HG03097 (cell line): ENCODE measurements around the gene ZNF197.
"Not testable (repeated sequence)": the region's sequence is repeated elsewhere in the genome, so short reads cannot be mapped to it uniquely, and the experiment has no call there.

Experiments used
- ATAC-seq: cut with Tn5 transposase; IDR thresholded peaks from one replicate; pipeline ENCODE4 v1.9.1; 2021; ENCODE audit not compliant: unreplicated experiment, low FRiP score

ZNF197 gene

DNA sequence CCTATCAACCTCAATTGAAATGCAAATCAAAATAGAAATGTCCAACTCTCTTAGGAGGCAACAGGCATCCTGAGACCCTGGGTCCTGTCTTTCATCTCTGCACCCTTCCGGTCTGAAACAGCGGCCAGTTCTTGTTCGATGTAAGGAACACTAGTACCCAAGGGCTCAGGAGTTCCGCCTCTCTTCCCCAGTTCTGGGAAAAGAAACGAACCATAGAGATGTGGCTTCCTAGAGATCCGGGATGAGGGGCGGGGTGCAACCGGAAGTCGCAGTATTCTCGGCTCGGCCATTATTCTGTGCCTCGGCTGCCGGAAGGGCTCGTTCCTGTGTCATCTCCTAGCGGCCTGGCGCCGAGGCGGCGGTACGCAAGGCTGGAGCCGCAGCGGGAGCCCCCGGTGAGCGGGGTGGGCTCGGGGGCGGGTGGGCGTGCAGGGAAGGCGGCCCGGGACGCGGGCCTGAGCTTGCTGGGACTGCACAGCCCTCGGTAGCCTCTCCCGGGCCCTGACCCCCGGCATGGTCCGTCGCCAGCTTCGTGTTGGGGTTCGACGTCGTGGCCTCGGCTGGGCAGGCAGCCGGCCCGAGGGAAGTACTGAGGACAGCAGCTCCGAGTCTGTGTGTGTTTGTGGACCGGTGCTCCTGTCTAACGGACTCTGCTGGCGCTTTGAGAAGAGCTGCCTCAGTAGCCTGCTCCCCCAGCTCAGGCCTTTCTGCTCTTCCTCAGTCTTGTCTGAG, at the start of gene ZNF197:
TSS of gene ZNF197 (plus strand) at position 288 of the 732 bp plus-strand sequence. CDS start 4,119 bp downstream, outside the sequence.
- peak; percentile 85 for ATAC-seq

DNA sequence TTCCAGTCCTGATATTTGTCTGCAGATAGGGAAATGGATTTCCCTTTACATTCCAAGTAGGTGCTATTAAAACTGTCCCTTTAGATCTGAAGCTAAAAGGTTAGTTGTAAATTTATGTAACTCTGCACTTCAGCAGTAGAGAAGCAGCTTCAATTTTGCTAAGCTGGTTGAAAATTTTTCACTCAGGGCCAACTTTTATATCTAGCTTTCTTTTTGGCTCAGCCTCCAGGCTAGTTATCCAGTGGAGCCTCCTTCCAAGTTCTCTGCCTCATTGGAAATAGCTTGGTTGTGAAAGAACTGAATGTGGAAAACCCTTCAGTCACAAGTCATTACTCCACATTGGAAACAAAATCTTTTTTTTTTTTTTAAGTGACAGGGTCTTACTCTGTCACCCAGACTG, 48.2 kb upstream of the ZNF197 start:
- no peak for ATAC-seq

DNA sequence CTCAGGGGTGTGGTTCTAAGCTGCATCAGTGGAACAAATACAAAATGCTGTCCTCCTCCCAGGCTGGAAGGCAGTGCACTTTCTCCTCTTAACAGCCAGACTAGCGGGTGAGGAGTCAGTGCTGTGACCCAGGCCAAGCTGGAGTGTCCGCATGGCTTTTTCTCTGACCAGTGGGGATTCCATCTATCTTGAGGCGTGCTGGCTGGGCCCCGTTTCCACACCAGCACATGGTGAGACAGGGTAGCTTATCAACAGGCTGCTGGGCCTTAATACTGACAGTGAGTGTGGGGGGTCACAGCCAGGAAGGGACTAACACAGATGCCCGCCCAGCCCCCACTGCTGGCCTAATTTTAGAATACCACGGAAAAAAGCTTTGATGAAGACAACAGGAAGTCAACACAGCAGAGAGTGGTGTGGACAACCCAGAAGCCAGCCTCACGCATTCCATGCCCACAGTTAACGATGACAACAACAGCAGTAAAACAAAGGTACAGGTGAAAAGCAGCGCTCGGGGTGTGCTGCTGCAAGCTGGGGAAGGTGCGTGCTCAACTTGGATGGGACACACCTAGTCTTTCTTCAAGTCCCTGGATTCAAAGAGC, 47.4 kb upstream of the ZNF197 start:
- not testable (repeated sequence) for ATAC-seq

DNA sequence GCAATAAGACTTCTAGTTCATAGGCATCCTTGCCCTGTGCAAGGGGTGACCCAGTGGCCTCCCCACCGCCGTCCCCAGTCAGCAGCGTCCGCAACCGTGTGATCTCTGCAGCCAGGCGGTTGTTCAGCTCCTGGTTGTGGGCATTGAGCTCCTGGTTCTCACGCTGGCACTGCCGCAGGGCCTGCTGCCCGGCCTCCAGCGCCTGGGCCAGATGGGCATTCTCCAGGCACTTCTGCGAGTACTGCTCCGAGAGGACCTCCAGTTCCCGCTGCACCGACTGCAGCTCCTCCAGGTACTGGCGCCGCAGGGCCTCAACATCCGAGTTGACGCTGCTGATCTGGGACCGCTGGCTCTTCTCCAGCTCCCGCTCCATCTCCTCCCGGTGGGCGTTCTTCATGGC, 46.5 kb upstream of the ZNF197 start:
- ATAC-seq, result not testable (repeated sequence)

DNA sequence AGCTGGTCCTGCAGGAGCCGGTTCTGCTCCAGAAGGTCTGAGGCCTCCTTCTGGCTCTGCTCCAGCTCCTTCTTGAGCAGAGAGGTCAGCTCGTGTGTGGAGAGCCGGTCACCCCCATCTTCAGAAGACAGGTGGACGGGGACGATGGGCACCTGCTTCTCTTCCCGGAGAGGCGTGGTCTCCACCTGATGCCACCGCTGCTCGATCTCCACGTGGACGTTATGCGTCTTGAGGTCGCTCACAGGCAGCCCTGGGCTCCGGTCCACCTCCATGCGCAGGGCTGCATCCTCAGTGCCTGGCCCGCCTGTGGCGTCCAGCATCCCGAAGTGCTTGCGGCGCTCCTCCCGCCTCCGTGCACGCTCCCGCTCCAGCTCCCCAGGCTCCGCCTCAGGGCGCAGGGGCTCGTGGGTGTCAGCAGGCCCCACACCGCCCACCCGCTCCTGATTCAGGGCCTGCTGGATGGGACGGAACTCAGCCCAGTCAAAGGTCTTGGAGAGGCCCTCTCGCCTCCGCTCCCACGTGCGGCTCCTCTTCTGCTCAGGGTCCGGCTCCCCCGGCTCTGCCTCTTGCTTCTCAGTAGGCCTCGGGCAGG, 45.8 kb upstream of the ZNF197 start:
- ATAC-seq, result not testable (repeated sequence)

DNA sequence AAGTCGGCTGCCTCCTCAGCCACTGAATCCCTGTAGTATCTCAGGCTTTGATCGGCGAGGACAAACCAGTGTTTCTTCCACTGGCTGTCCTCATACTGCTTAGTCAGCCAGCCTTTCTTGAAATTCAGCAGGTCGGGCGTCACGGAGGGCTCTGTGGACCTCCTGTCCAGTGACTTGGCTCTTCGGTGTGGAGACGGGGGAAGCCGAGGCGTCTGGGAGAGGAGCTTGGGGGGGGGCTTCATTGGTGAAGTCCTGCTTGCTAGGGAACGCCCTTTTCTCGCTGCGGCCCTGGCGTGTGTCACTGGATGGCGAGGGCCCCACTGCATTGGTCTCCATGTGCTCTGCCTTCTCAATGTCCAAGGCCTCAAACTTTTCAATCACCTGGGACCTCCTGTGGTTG, 45.1 kb upstream of the ZNF197 start:
- ATAC-seq, result not testable (repeated sequence)

DNA sequence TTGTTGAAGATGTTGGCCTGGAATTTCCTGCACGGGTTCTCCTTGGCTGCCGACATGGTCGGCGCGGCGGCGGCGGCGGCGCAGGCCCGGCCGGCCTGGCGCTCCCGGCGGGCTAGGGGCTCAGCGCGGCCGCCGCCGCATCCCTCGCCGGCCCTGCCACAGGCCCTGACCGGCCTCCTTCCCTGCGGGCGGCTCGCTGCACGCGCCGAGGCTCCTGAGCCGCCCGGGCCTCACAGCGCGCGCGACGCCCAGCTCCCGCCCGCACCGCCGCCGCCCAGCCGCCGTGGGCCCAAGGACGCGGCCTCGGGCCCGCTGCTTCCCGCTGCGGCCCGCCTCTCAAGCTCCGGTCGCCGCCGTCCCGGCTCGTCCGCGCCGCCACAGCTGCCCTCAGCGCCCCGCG, 43.9 kb upstream of the ZNF197 start:
- not testable (repeated sequence) for ATAC-seq

DNA sequence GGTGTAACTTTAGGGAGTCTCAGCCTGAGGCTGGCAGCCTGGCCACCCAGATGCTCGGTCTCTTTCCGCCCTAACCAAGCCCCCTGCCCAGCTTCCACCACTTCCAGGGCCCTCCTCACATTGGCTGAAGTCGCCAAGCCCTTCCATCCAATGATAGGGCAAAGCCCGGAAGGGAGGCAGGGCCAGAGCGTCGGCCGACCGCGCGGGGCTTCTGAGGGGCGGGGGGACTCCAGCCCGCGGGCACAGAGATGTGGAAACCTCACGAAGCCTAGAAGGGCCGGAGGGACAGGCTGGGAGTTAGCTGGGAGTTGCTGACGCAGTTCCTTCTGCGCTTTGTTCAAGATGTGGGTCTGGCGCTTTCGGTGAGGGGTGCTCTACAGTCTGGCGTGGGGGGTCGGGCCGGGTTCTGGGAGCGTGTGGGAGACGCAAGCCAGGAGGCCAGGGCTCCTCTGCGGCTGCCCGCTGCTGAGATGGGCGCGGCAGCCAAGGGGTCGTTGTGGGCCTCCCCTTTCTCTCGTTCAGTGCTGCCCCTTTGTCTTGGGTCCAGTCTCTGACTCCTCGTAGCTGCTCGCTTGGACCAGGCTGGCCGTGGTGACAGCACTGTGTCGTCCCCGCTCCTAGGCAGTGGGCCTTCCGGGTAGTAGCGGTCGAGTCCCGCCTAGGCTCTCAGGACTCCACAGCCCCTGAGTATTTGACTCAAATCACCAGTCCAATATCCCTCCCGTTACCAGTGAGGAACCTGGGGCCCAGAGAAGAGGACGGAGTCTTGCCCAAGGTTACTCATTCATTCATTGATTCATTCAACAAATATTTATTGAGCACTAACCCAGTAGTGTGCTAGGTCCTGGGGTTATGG, 40.0 kb upstream of the ZNF197 start, which contains the start of gene ZNF660:
TSS of gene ZNF660 (plus strand) at position 319 of the 856 bp plus-strand sequence. CDS start 9,230 bp downstream, outside the sequence.
- no peak for ATAC-seq

DNA sequence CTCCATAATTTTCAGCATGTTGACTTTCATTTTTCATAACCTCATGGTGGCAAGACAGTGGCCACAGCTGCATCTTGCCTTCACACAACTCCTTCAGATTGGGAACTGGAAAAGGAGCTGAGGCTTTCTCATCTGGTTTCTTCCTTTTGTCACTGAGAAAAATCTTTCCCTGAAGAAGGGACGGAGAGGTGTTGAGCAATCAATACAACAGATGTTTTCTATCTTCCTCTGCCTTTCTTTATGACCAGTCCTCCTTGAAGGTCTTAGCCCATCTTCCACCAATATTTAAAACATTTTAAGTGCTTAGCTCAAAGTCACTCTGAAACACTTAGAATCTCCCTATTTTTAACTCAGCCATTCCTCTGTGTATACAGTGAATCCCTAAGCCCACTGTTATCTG, 28.2 kb upstream of the ZNF197 start:
- ATAC-seq, result no peak

DNA sequence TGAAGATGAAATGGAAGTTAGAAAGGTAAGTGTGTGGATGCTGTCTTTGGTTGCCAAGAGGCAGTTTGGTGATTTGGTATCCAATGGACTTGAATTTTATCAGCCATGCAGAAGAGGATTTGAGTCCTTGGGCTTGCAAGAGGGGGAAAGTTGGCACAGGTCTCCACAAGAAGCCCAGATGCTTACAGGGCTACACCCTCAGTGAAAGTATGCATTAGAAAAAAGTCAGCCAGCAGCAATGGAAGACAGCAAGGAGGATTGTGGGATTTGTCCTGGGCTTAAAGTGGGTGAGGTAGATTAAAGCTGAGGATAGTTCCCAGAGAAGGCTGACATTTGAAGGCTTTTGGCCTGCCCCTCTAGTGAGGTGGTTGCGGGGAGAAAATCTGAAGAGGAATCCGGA, 23.1 kb upstream of the ZNF197 start:
- no peak for ATAC-seq

DNA sequence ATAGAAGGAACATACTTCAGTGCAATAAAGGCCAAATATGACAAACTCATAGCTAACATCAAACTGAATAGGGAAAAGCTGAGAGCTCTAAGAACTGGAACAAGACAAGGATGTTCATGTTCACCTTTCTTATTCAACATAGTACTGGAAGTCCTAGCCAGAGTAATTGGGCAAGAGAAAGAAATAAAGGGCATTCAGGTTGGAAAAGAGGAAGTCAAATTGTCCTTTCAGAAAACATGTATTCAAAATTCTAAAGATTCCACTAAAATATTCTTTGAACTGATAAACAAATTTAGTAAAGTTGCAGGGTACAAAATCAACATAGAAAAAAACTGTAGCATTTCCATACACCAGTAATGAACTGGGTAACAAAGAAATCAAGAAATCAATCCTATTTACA, 12.2 kb upstream of the ZNF197 start:
- no peak for ATAC-seq

DNA sequence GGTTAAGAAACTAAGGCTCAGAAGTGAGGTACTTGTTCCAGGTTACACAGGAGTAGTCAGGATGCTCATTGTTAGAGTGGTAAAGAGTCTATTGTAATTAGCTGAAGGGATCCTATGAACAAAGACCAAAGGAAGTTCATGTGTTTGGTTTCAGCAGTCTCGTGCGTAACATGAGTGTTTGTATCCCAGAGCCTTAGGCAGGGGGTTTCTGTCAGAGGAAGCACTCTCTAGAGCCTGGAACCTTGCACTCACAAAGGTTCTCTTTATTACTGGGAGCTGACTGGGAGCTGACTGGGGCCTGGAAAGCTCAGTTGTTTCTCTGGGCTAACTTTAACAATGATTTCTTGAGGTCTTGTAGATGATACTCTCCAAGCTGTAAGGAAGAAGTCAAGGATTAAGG, 3.9 kb downstream of the ZNF197 start:
- no peak for ATAC-seq

DNA sequence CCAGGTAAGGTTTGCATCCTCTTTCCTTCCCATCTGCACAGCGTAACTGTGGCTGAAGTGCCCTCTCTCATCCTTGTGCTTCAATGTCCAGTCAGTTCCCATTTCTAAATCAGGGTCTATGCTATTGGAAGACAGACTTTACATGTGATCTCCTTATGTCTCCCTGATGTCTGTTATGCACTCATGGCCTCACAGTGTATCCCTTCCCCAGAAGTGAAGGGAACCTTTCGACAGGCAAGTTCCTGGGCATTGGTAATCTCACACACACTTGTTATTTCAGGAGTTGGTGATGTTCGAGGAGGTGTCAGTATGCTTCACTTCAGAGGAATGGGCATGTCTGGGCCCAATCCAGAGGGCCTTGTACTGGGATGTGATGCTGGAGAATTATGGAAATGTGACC, 7.4 kb downstream of the ZNF197 start:
- ATAC-seq, result no peak

DNA sequence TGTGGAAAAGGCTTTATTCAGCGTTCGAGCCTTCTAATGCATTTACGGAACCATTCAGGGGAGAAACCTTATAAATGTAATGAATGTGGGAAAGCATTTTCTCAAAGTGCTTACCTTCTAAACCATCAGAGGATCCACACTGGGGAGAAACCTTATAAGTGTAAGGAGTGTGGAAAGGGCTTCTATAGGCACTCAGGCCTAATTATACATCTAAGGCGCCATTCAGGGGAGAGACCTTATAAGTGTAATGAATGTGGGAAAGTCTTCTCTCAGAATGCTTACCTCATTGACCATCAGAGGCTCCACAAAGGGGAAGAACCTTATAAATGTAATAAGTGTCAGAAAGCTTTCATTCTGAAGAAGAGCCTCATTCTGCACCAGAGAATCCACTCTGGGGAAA, 17.5 kb downstream of the ZNF197 start:
- ATAC-seq, result no peak

DNA sequence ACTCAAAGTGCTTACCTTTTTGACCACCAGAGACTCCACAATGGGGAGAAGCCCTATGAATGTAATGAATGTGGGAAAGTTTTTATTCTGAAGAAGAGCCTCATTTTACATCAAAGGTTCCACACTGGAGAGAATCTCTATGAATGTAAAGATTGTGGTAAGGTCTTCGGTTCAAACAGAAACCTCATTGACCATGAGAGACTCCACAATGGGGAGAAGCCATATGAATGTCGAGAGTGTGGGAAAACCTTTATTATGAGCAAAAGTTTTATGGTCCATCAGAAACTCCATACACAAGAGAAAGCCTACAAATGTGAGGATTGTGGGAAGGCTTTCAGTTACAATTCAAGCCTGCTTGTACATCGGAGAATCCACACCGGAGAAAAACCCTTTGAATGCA, 18.2 kb downstream of the ZNF197 start:
- ATAC-seq, result no peak

DNA sequence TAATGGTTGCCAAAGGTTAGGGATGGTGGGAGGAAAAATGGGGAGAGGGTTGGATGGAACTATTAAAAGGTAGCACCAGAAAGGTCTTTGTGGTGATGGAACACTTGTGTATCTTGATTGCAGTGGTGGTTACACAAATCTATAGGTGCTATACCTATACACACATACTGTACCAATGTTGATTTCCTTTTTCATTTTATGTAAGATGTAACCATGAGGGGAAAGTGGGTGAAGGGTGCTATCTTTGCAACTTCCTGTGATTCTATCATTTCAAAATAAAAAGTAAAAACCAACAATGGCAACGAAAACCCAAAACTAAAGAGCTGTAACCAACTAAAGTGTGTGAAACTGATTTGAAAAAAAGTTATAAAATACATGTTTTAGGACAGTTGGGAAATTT, 22.9 kb downstream of the ZNF197 start:
- no peak for ATAC-seq

DNA sequence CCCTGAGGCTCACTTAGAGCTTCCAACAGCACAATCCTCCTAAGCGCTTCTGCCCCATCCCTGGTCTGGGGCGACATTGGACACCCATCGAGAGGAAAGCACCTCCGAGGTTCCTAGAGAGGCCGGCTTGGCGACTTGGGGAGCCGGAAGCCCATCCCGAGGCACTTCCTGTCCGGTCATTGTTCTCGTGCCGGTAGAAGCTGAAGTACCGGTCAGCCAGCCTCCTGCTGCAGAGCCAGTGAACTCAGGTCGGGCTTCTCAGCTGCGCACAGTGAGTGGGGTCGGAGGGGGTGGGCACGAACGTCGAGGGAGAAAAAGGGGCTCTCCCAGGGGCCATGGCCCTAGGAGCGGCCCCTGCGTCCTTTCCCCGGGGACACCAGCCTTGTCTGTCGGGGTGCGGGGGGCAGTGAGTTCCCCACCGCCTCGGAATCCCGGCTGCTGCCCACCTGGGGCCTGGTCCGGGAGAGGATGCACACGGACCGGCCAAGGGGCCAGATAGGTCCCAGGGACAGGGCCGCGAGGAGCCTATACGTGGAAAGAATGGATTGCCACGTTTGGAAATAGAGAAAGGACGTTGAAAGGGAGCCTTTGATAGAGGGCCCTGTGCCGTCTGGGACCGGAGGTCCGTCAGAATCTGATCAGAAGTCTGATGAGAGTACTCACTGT, 23.9 kb downstream of the ZNF197 start, which contains the start of gene ZNF35:
TSS of gene ZNF35 (plus strand) at position 169 of the 666 bp plus-strand sequence. CDS start 2,336 bp downstream, outside the sequence.
- ATAC-seq, result peak; percentile 93

DNA sequence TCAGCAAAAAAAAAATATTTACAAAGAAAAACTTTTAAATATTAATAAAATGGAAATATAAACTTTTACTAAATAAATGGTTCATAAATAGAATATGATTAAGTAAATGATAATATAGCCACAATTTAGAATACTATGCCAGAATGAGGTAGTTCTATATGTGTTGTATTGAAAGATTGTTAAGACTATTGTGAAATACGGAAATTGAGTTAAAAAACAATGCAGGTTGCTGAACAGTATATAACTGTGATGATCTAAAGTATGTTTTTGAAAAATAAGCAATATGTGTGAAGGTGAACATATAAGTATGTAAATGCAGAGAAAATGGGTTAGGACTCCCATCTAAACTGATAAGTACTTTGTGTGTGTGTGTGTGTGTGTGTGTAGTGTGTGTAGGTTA, 24.9 kb downstream of the ZNF197 start:
- no peak for ATAC-seq

DNA sequence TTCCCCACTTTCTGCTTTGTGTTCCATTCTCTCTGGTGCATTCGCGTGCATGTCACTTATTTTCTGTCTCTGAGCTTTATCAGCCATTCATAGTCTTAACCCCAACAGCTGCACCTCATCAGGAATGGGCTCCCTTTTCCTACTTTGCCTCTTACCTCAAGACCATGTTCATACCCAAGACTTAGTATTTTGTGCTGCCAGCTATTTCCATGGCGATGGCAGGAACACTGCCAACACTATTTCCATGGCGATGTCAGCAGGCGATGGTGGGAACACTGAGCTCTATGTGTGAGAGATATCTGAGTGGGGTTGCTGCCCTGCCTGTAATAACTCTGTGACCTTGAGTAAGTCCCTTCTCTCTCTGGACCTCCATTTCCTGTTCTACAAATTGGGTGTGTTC, 29.2 kb downstream of the ZNF197 start:
- no peak for ATAC-seq

DNA sequence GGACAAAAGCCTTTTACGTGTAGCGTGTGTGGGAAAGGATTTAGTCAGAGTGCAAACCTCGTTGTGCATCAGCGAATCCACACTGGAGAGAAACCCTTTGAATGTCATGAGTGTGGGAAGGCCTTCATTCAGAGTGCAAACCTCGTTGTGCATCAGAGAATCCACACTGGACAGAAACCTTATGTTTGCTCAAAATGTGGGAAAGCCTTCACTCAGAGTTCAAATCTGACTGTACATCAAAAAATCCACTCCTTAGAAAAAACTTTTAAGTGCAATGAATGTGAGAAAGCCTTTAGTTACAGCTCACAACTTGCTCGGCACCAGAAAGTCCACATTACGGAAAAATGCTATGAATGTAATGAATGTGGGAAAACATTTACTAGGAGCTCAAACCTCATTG, 34.2 kb downstream of the ZNF197 start:
- ATAC-seq, result no peak
